ENCODE measurements around the gene CYP19A1.

CYP19A1 gene

DNA sequence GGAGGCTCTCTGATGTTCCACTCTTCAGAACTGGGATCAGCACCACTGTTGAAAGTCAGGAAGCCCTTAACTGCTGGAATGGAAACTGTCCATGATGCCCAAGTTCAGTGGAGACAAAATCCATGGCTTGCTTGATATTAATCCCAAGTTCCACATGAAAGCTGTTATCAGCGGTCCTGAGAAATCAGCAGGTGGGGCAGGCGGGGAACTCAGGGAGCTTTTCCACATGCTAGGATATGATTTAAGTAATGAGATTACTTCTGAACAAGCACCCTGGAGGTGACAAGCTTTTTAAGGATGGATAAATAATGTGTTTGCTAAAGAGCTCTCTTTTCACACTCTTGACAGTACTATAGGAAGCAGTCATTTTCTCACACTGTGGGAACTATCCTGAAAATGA is 82.9 kb downstream of the CYP19A1 start:
- H3K4me3 ChIP-seq (IDR thresholded peaks at IDR 0.05; ENCODE audit: insufficient read depth, low read depth, low read length), result no peak overlapping the region
- H2AFZ ChIP-seq (ENCODE audit: low read depth), result no peak overlapping the region
- no peak overlapping the region for H3K4me2 ChIP-seq
- H4K20me1 ChIP-seq (ENCODE audit: insufficient read depth), result no peaks in the 10 kb centered on the region
- no peak overlapping the region for H3K27ac ChIP-seq
- H3K79me2 ChIP-seq (ENCODE audit: insufficient read depth, low read depth), result no peaks in the 10 kb centered on the region
- H3K27me3 ChIP-seq (ENCODE audit: insufficient read depth, low read depth), result no peaks in the 10 kb centered on the region
- no peaks in the 10 kb centered on the region for H3K4me1 ChIP-seq (ENCODE audit: low read depth, poor library complexity, severe bottlenecking)
- TF ChIP-seq, protein P1, sequence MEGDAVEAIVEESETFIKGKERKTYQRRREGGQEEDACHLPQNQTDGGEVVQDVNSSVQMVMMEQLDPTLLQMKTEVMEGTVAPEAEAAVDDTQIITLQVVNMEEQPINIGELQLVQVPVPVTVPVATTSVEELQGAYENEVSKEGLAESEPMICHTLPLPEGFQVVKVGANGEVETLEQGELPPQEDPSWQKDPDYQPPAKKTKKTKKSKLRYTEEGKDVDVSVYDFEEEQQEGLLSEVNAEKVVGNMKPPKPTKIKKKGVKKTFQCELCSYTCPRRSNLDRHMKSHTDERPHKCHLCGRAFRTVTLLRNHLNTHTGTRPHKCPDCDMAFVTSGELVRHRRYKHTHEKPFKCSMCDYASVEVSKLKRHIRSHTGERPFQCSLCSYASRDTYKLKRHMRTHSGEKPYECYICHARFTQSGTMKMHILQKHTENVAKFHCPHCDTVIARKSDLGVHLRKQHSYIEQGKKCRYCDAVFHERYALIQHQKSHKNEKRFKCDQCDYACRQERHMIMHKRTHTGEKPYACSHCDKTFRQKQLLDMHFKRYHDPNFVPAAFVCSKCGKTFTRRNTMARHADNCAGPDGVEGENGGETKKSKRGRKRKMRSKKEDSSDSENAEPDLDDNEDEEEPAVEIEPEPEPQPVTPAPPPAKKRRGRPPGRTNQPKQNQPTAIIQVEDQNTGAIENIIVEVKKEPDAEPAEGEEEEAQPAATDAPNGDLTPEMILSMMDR (conservative IDR thresholded peaks at IDR 0.05; ENCODE audit: low read depth, low read length), result no peak
- no peak overlapping the region for H3K9ac ChIP-seq
- no peaks in the 10 kb centered on the region for H3K36me3 ChIP-seq (ENCODE audit: insufficient read depth)

DNA sequence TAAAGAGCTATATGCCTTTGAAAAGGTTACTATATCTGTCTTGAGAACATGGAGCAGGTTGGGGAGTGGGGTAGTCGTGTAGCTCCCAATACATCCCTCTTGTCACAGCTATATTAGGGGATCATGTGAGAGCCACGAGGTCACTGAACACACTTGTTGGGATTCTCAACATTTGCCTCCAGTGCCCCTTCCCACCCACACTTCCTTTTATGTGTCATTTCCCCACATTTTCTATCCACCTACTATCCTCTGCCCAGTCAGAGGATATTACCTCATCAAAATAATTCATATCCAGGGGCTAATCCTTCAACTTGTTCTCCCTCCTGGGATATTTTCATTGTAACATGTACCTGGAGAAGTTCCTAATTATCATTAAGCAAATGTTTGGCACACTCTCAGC is 85.0 kb downstream of the CYP19A1 start:
- TF ChIP-seq, protein P1 (conservative IDR thresholded peaks at IDR 0.05; ENCODE audit: low read depth, low read length), result no peak
- H3K27me3 ChIP-seq (ENCODE audit: insufficient read depth, low read depth), result no peaks in the 10 kb centered on the region

DNA sequence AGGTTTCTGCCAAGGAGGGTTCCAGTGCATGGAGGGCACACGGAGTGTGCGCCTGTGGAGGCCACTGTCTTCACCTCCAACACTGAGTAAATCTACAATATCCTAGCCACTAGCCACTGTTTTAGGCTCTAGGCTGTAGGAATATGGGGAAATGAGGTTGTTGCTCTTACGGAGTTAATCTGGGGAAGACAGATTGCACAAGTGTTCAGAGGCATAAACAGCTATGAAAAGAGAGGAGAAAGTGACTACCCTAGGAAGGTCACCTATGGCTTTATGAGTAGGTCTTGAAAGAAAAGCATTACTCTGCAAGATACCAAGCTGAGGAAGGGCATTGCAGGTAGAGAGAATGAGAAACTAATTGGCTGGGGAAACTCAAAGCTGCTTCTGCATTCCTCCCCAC is 85.7 kb downstream of the CYP19A1 start:
- H3K27me3 ChIP-seq (ENCODE audit: insufficient read depth, low read depth), result no peaks in the 10 kb centered on the region
- H3K4me1 ChIP-seq (ENCODE audit: low read depth, poor library complexity, severe bottlenecking), result no peaks in the 10 kb centered on the region
- H4K20me1 ChIP-seq (ENCODE audit: insufficient read depth), result no peaks in the 10 kb centered on the region

More for the DNA sequence above, 85.0 kb downstream of the CYP19A1 start:
- Histone ChIP-seq H3K79me2 (ENCODE audit: insufficient read depth, low read depth) (no peaks in the 10 kb centered on the region), H3K4me3 (IDR thresholded peaks at IDR 0.05; ENCODE audit: insufficient read depth, low read depth, low read length) (no peak overlapping the region), H3K4me2 (no peak overlapping the region), H3K9ac (no peak overlapping the region), H3K27ac (no peak overlapping the region), H3K4me1 (ENCODE audit: low read depth, poor library complexity, severe bottlenecking) (no peaks in the 10 kb centered on the region), H2AFZ (ENCODE audit: low read depth) (no peak overlapping the region), H3K36me3 (ENCODE audit: insufficient read depth) (no peaks in the 10 kb centered on the region), H4K20me1 (ENCODE audit: insufficient read depth) (no peaks in the 10 kb centered on the region)

DNA sequence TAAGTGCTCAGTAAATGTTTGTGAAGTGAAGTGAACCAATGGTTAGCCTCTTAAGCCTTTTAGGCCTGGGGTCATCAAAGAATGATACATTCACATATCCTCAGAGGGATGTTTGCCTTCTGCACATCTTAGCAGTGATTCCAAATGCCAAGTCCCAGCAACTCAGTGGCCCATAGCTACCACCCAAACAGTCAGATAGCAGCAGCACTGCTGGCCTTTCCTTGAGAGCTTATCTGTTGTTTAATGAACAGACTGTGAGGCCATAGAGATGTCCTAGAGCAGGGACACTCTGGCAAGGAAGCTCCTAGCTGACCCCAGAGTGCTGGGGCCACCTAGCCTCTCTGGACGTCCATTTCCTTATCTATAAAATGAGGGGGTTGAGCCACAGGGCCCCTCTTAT is 86.8 kb downstream of the CYP19A1 start:
- H3K4me1 ChIP-seq (ENCODE audit: low read depth, poor library complexity, severe bottlenecking), result no peaks in the 10 kb centered on the region
- H3K79me2 ChIP-seq (ENCODE audit: insufficient read depth, low read depth), result no peaks in the 10 kb centered on the region
- no peak overlapping the region for H3K9ac ChIP-seq
- H3K27ac ChIP-seq, result no peak overlapping the region
- no peak overlapping the region for H3K4me3 ChIP-seq (IDR thresholded peaks at IDR 0.05; ENCODE audit: insufficient read depth, low read depth, low read length)
- no peak overlapping the region for H3K4me2 ChIP-seq
- H3K27me3 ChIP-seq (ENCODE audit: insufficient read depth, low read depth), result no peaks in the 10 kb centered on the region
- H4K20me1 ChIP-seq (ENCODE audit: insufficient read depth), result no peaks in the 10 kb centered on the region
- TF ChIP-seq, protein P1 (conservative IDR thresholded peaks at IDR 0.05; ENCODE audit: low read depth, low read length), result no peak
- H2AFZ ChIP-seq (ENCODE audit: low read depth), result no peak overlapping the region
- no peaks in the 10 kb centered on the region for H3K36me3 ChIP-seq (ENCODE audit: insufficient read depth)

More for the DNA sequence above, 85.7 kb downstream of the CYP19A1 start:
- Histone ChIP-seq H3K27ac (no peak overlapping the region), H3K9ac (no peak overlapping the region), H3K4me3 (IDR thresholded peaks at IDR 0.05; ENCODE audit: insufficient read depth, low read depth, low read length) (no peak overlapping the region), H3K36me3 (ENCODE audit: insufficient read depth) (no peaks in the 10 kb centered on the region), H3K4me2 (no peak overlapping the region), H3K79me2 (ENCODE audit: insufficient read depth, low read depth) (no peaks in the 10 kb centered on the region), H2AFZ (ENCODE audit: low read depth) (no peak overlapping the region)
- TF ChIP-seq, protein P1 (conservative IDR thresholded peaks at IDR 0.05; ENCODE audit: low read depth, low read length), result no peak

Measured in KMS-11 (cell line).